ENCODE results near the gene TLCD1.

TLCD1 gene

DNA sequence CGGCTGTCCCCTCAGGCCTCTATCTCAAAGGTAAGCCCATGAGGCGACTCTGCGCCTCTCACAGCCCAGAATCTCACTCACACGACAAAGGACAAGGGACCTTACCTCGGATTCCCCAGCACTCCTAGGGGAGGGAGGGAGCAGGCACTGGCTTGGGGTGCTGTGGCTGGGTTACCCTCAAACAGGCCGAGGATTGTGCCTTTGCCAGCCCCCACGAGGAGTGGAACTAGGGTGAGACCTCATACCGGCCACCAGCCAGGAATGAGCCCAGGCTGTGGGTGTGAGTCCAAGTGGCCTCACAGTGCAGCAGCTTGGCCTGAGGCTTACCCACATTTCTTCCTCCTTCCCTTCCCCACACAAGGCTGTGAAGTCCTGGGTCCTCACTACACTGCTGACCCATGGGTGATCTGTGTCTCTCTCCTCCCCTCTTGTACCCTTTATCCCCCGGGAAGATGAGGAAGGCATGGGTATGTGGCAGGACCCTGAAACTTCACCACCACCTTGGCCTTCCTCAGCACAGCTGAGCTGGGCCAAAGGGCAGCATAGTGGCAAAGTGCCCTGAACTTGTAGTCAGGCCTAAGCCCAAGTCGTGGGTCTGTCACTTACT, 20.2 kb downstream of the TLCD1 start:
- DNase-seq (ENCODE audit: low read depth): no peak
- no peak overlapping the region for H3K4me3 ChIP-seq (ENCODE audit: low read depth, low read length)
- TF ChIP-seq, protein P1, sequence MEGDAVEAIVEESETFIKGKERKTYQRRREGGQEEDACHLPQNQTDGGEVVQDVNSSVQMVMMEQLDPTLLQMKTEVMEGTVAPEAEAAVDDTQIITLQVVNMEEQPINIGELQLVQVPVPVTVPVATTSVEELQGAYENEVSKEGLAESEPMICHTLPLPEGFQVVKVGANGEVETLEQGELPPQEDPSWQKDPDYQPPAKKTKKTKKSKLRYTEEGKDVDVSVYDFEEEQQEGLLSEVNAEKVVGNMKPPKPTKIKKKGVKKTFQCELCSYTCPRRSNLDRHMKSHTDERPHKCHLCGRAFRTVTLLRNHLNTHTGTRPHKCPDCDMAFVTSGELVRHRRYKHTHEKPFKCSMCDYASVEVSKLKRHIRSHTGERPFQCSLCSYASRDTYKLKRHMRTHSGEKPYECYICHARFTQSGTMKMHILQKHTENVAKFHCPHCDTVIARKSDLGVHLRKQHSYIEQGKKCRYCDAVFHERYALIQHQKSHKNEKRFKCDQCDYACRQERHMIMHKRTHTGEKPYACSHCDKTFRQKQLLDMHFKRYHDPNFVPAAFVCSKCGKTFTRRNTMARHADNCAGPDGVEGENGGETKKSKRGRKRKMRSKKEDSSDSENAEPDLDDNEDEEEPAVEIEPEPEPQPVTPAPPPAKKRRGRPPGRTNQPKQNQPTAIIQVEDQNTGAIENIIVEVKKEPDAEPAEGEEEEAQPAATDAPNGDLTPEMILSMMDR (IDR thresholded peaks at IDR 0.05; ENCODE audit: low read depth, low read length, missing control alignments): no peak

DNA sequence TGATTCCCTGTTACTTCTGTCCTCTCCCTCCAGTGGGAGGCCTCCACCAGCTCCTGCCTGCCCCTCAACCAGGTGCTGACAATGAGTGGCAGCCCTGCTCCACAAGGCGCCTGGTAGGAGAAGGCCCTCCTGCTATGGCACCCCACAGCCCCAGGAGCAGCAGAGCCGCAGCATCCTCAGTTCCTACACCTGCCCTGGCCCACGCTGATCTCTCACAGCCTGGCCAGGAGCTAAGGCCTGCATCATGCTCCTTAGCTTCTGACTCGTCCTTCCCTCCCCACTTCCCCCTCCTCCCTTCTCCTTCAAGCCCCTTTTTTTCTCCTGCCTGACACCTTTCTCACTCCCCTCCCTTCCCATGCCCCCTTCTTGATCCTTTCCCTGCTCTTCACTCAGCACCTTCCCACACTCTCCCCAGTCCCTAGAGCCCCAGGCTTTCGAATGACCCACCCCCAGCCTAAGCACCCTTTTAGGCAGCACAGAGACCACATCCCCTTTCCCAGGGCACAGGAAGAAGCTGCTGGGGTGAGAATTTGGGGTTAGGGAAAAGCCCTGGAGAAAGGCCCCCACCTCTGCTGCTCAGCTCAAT, 20.9 kb downstream of the TLCD1 start:
- no peak overlapping the region for H3K4me3 ChIP-seq (ENCODE audit: low read depth, low read length)
- DNase-seq (ENCODE audit: low read depth): no peak
- TF ChIP-seq, protein P1 (IDR thresholded peaks at IDR 0.05; ENCODE audit: low read depth, low read length, missing control alignments): no peak

DNA sequence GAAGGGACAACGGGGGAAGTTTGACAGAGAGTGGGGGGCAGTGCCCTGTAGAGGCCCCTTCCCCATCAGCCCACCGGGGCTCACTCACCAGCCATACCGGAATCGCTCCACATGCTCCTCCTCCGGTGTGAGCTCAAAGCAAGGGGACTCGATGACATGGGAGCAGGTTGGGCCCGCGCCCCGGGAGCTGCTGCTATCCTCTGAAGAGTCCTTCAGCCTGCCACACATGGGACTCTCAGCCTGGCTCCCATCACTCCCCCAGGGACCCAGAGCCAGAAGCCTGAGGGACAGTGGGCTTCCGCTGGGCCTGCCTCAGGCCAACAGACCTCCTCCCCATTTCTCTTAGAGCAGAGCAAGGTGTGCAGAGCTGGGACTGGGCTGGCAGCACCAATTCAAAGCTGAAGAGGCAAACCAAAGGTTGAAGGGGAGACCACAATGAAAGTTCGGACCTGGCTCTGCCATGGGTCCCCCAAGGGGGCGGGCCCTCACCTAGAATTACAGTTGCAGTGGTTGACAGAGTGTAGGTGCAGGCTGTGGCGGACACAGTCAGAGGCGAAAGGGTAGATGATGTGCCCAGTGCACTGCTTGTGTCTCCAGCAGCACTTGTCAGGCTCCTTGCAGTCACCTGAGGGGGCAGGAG, 21.7 kb downstream of the TLCD1 start:
- TF ChIP-seq, protein P1 (IDR thresholded peaks at IDR 0.05; ENCODE audit: low read depth, low read length, missing control alignments): no peak
- no peak for DNase-seq (ENCODE audit: low read depth)
- no peak overlapping the region for H3K4me3 ChIP-seq (ENCODE audit: low read depth, low read length)

DNA sequence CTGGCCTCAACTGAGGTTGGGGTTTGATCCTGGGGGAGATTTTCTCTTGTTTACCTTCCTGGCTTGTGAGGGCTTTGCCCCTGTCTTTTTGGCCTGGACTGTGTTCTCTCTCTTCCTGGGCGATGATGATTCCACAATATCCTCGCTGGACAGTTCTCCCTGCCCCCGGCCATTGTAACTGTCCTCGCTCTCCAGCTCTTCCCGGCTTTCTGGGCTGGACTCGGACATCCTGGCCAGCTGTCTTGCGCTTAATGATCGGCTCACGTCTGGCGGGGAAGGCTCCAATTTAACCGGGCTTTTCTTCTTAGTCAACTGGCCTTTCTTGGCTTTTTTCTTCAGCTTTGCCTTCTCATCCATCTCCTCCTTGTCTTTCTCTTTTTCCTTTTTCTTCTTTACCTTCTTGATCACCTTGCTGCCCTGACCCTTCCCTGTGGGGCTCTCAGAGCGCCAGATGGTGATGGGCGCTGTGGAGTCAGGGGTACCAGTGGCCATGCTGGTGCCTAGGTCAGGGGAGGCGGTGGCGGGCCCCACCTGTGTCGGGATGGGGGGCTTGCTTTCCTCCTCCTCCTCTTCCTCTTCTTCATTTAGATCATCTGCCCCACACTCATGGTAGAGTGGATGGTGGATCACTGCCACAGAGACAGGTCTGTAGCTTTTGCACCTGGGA, 22.3 kb downstream of the TLCD1 start:
- TF ChIP-seq, protein P1 (IDR thresholded peaks at IDR 0.05; ENCODE audit: low read depth, low read length, missing control alignments): no peak
- H3K4me3 ChIP-seq (ENCODE audit: low read depth, low read length): no peak overlapping the region
- DNase-seq (ENCODE audit: low read depth): no peak

DNA sequence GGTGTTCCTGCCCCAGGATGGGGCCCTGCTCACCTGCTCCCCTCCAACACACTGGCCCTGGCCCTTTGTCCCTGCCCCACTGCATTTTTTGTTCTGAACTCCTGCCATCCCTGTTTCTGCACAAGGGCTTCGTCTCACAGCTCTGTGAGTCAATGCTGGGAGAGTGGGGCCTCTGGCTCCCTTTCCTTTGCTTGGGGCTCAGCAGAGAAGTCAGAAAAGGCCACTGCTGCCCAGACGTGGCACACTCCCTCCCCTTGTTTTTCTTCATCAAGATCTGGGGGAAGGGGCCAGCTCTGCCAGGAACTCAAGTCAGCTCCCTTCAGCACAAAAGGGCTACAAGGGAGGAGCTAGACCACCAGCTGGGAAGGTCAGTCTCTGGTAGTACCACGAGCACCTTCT, 23.3 kb downstream of the TLCD1 start:
- H3K4me3 ChIP-seq (ENCODE audit: low read depth, low read length): no peak overlapping the region
- TF ChIP-seq, protein P1 (IDR thresholded peaks at IDR 0.05; ENCODE audit: low read depth, low read length, missing control alignments): no peak
- no peak for DNase-seq (ENCODE audit: low read depth)

DNA sequence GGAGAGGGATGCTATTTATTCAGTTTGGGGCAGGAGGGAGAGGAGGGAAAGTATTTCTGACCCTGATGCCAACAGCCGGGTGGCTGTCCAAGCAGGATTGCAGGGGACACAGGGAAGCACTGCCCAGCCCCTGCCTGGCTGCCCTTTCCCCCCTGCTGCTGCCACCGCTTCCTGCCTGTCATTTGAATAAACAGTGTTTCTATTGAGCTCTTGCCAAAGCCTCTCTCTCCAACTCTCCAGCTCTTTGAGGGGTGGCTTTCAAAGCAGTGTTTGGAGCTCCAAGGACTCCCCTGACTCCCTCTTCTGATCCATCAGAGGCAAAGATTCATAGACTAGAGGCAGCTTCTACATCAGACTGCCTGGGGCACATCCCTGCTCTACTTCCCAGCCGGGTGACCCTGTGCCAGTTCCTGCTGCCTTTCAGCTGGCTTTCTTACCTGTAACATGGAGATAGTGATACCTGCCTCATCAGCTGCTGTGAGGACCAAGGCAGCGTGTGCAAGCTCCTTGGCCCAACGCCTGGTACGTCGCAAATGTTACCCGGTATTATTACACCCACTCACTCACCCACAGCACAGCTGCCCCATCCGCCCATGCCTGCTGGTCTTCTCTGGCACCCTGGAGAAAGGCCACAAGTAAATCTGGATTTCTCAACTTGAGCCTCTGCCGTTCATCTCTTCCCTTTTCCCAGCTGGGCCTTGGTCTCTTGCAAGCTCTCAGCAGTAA, 23.8 kb downstream of the TLCD1 start:
- no peak for DNase-seq (ENCODE audit: low read depth)
- TF ChIP-seq, protein P1 (IDR thresholded peaks at IDR 0.05; ENCODE audit: low read depth, low read length, missing control alignments): no peak
- no peak overlapping the region for H3K4me3 ChIP-seq (ENCODE audit: low read depth, low read length)
